HPDE6-E6E7 (cell line): ENCODE data around the gene ADGRD1.

Experiments used
- DNase-seq: peaks from one replicate; pipeline ENCODE4 v3.0.0; 2011; ENCODE audit warnings: missing footprints; ENCODE audit errors: extremely low spot score

The ADGRD1 gene

GRCh38 chr12:131024026-131024425 lies 70.3 kb downstream of the ADGRD1 start:
- no peak for DNase-seq

DNA sequence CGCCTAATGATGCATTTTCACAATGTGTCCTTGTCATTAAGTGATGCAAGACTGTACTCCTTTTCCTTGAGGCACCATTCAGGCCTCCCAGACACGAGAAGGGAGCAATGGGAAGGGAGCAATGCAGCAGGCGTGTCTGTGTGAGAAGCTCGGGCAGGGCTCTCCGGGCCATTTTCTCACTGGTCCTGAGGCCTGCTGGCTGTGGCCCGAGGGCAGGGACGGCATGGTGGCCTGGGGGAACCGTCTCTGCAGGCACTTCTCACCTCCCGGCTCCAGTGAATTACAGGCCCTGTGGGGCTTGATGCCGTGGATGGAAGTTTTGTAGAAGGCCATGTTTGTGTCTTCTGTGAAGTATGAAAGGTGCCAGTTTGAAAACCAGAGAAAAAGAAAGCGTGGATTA lies 71.0 kb downstream of the ADGRD1 start:
- no peak for DNase-seq

GRCh38 chr12:131025234-131025633 lies 71.5 kb downstream of the ADGRD1 start:
- DNase-seq = no peak

DNA sequence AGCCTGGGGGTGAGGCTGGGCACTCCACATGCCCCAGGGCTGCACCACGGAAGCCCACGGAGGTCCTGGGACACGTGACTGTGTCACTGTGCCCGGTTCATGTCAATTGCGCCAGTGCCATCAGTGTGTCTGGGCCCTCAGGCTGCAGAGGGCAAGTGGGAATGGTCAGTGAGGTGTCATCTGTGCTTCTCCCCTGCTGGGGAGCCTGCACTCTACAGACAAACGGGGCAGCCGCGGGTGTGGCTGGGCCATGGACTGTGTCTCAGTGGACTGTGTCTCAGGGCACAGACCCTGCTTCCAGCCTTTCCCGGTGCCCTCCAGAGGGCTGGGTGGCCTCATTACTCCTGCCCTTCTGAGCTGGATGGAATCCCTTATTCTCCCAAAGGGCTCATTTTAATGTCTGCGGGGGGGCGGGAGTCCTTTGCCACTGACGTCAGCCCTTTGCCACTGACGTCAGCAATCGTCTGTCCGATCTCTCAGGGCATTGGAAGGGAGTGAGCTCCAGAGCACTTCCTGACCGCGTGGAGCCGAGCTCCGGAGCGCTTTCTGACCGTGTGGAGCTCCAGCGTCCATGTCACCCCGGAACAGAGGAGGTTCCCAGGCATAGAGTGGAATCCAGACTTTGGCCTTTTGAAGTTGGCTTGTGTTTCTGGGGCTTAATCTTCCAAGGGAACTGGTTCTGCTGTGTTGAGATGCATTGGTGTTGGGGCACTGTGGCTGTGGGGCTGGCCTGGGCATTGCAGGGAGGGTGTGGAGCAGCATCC lies 72.4 kb downstream of the ADGRD1 start:
- no peak for DNase-seq

GRCh38 chr12:131026754-131027153 lies 73.0 kb downstream of the ADGRD1 start:
- DNase-seq = no peak

DNA sequence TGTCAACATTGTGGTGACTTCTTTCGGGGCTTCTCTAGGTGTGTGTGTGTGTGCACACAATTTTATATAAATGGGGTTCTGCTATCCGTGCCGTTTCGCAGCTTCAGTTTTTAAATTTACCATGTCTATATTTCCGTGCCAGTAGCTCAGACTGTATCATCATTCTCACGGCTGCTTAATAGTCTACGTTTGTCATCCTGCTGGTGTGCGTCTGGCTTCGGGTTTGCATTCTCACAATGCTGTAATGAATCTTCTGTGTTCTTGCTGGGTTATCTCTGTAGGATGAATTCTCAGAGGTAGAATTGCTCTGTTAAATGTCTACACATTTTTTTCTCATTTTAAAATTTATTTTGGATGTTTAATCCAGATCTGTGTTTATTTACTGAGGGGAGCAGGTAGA lies 73.6 kb downstream of the ADGRD1 start:
- DNase-seq = no peak

DNA sequence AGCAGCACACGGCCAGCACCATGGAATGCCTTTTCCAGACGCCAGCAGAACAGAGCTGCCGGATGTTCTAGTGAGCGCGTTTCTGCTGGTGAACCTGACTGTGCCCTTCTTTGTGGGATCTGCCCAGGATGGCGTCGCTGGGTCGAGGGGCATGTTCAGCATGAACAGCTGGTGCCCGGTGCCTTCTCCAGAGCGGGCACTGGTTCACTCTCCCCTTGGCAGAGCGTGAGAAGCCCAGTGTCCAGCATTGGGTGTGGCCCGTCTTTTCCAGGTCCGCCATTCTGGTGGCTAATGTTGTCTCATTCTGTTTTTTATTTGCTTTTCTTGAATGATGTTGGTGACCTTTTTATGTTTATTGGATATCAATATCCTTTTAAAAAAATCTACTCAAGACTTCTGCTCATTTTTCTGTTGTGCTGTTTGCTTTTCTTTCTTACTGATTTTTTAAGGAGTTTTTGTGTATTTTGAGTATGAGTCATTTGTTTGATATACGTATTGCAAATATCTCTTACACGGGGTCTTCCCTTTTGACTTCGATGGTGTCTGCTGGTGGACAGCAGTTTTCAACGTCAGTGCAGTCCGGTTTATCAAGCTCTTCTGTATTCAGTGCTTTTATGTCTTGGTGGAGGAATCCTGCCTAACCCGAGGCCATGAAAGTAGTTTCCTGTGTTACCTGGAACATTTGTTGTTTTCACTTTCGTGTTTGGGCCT lies 74.3 kb downstream of the ADGRD1 start:
- DNase-seq = no peak

DNA sequence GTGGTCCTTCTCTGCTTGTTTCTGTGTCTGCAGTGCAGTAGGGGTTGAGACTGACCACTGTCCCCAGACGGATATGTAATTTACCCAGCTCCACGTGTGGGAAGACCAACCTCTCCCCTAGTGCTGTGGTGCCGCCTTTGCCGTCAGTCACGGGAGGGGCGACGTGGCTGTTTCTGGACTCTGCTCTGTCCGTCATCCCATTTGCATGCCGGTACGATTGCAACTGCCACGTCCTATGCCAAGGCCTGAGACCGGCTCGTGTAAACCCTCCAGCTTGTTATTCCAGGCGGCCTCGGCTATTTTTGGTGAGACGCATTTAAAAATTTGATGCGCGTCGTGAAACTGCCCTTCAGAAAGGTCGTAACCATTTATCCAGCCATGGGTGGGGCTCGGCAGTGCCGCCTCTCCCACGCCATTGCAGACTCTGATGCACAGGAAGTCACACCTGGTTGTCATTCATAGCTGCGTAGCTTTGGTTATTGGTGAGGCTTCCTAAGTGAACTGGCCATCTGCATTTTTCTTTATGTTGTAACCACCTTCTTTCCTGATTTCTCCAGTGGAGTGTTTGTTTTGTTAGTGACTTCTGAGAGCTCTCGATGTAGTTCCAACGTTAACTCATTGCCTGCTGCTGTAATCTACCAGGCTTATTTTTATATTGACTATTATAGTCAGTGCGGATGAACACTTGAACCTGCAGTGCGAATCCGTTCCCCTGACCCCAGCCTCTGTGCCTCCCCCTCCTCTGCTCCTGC lies 75.1 kb downstream of the ADGRD1 start:
- no peak for DNase-seq

- DNase-seq = no peak
Measured at GRCh38 chr12:131030472-131031328, 77.0 kb downstream of the ADGRD1 start.

- DNase-seq = no peak
Measured at GRCh38 chr12:131032082-131032750, 78.5 kb downstream of the ADGRD1 start.

DNA sequence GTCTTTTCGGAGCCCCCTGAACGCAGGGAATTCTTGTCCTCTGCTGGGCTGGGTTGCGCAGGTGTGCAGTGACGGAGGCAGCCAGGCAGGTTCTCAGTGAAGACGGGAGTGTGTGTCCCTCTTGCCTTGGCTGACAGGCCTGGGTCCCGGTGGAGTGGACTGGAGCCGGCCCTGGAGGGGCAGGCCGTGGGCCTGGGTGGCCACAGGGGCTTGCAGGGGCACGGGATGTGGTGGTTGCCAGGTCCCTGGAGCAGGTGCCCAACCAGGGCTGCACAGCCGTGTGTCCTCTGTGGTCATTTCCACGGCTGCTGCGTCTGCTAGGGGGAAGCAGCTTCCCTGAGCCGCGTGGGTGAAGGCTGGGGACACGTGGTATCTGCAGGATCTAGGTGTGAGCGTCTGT lies 79.8 kb downstream of the ADGRD1 start:
- no peak for DNase-seq

DNA sequence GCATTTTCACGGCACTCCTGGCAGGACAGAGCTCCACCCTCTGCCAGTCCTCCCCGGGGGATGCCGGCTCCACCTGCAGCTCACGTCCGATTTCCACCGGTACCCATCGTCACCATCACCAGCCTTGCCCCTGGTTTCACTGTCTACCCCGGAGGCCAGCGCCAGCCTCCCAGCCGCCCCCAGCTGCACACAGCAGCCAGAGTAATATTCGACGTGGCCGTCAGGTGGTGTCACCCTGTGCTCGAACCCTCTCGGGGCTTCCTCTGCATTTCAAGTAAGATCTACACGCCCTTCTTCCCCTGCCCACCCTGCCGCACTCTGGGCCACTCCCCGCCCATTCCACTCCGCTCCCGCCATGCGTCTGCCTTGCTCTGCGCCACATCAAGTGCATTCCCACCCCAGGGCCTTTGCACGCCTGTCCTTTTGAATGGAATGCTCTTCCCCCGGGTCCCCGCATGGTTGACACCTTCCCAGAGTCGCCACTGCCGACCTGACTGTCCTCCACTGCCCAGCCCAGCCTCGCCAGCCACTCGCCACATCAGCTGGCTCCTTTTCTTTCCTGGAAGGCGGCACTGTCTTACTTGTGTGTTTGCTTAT lies 80.3 kb downstream of the ADGRD1 start:
- no peak for DNase-seq

DNA sequence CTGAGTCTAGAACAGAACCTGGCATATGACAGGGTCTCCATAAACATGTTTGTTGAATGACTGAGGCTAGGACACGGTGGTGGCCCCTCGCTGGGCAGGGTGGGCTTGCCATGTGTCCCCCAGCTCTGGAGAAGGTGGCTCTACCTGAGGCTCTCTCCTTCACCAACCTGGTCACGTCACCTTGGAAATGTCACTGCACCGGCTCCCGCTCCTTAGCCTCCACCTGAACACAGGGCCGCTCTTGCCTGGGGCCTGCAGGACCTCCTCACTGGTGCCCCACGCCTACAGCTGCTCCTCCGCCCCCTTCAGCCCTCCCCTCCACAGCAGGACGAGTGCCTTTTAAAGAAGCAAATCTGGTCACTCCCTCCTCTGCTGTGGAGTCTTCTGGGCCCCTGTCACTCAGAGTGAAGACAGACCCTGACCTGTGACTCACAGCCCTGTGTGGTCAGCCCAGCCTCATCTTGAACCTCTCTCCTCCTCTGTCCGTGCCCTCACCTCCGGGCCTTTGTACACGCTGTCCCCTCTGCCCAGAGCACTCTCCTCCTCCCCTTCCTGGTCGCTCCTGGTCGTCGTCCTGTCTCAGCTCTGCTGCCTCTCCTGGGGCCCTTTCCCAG lies 81.0 kb downstream of the ADGRD1 start:
- DNase-seq = no peak

GRCh38 chr12:131035245-131035681 lies 81.6 kb downstream of the ADGRD1 start:
- no peak for DNase-seq

- no peak for DNase-seq
Measured at GRCh38 chr12:131038159-131038558, 84.5 kb downstream of the ADGRD1 start.

GRCh38 chr12:131038961-131039950 lies 85.5 kb downstream of the ADGRD1 start:
- no peak for DNase-seq

DNA sequence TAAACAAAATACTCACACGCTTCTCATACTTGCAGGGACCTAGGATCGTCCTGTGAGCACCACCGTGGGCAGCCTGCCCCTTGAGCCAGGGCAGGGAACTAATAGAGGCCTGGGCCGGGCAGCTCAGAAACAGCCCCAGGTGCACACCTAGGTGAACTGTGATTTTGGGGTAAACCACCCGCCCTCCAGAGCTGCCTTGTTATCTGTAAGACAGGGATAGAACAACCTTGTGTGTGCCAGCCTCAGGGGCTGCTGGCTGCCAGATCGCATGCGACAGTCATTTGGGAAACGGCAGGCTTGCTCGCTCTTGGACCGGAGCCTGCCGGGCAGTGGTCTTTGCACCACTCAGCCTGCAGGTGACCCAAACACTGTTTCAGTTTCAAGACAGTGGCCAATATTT lies 86.8 kb downstream of the ADGRD1 start:
- no peak for DNase-seq

GRCh38 chr12:131041216-131041967 lies 87.7 kb downstream of the ADGRD1 start:
- no peak for DNase-seq
